Measurements from ENCODE around the gene CCR7.

Gene CCR7

GRCh38 chr17:40560592-40561293 is 4.5 kb downstream of the CCR7 start:
- H3K36me3 ChIP-seq (ENCODE audit: insufficient read depth, low read length) = no peaks in the 10 kb centered on the region

GRCh38 chr17:40559954-40560591 is 5.2 kb downstream of the CCR7 start:
- peak; percentile 86 for DNase-seq (ENCODE audit: low read depth, low spot score)
- H3K36me3 ChIP-seq (ENCODE audit: insufficient read depth, low read length) = no peaks in the 10 kb centered on the region
- peak overlapping the region; percentile 53 for H3K27ac ChIP-seq
- no peaks in the 10 kb centered on the region for H3K9me3 ChIP-seq (ENCODE audit: low read depth, low read length)
- TF ChIP-seq POLR2AphosphoS5 (IDR thresholded peaks at IDR 0.05; ENCODE audit: borderline replicate concordance, low read depth, low read length) (no peak), FOXP2 (optimal IDR thresholded peaks at IDR 0.05; ENCODE audit: control extremely low read depth, extremely low read length, insufficient read depth) (no peak), EZH2 (IDR thresholded peaks at IDR 0.05) (no peak)
- peak overlapping the region; percentile 21; the same call in 1 of the 2 replicates for H3K4me3 ChIP-seq
- peak overlapping the region; percentile 35 for H3K9ac ChIP-seq (ENCODE audit: insufficient read length)

More at GRCh38 chr17:40560592-40561293, 4.5 kb downstream of the CCR7 start:
- Histone ChIP-seq H3K9ac (ENCODE audit: insufficient read length) (peak overlapping the region; percentile 35), H3K4me3 (peak overlapping the region; percentile 21; the same call in 1 of the 2 replicates), H3K9me3 (ENCODE audit: low read depth, low read length) (no peaks in the 10 kb centered on the region), H3K27ac (0 out of 2 replicates have a peak overlapping the region, but pooled peaks have one; percentile 48)
- no peak for TF ChIP-seq EZH2 (IDR thresholded peaks at IDR 0.05)
- no peak for TF ChIP-seq POLR2AphosphoS5 (IDR thresholded peaks at IDR 0.05; ENCODE audit: borderline replicate concordance, low read depth, low read length)
- TF ChIP-seq FOXP2 (optimal IDR thresholded peaks at IDR 0.05; ENCODE audit: control extremely low read depth, extremely low read length, insufficient read depth) = no peak
- DNase-seq (ENCODE audit: low read depth, low spot score) = no peak

GRCh38 chr17:40559564-40559916 is 5.7 kb downstream of the CCR7 start:
- Histone ChIP-seq H3K9me3 (ENCODE audit: low read depth, low read length) (no peaks in the 10 kb centered on the region), H3K4me3 (no peak overlapping the region), H3K9ac (ENCODE audit: insufficient read length) (no peak overlapping the region), H3K36me3 (ENCODE audit: insufficient read depth, low read length) (no peaks in the 10 kb centered on the region), H3K27ac (peak overlapping the region; percentile 53)
- DNase-seq (ENCODE audit: low read depth, low spot score) = no peak
- no peak for TF ChIP-seq FOXP2 (optimal IDR thresholded peaks at IDR 0.05; ENCODE audit: control extremely low read depth, extremely low read length, insufficient read depth)

- H3K27ac ChIP-seq = peak overlapping the region; percentile 13; the same call in 1 of the 2 replicates
- no peaks in the 10 kb centered on the region for H3K9me3 ChIP-seq (ENCODE audit: low read depth, low read length)
- H3K4me3 ChIP-seq = no peak overlapping the region
- H3K9ac ChIP-seq (ENCODE audit: insufficient read length) = no peak overlapping the region
- TF ChIP-seq EZH2 (IDR thresholded peaks at IDR 0.05) (no peak), POLR2AphosphoS5 (IDR thresholded peaks at IDR 0.05; ENCODE audit: borderline replicate concordance, low read depth, low read length) (no peak), FOXP2 (optimal IDR thresholded peaks at IDR 0.05; ENCODE audit: control extremely low read depth, extremely low read length, insufficient read depth) (no peak)
- H3K36me3 ChIP-seq (ENCODE audit: insufficient read depth, low read length) = no peaks in the 10 kb centered on the region
- no peak for DNase-seq (ENCODE audit: low read depth, low spot score)
Observed at GRCh38 chr17:40558890-40559563, 6.2 kb downstream of the CCR7 start.

- Histone ChIP-seq H3K9ac (ENCODE audit: insufficient read length) (peak overlapping the region; percentile 35), H3K36me3 (ENCODE audit: insufficient read depth, low read length) (no peaks in the 10 kb centered on the region)
- no peak for TF ChIP-seq EZH2 (IDR thresholded peaks at IDR 0.05)
- no peak for TF ChIP-seq FOXP2 (optimal IDR thresholded peaks at IDR 0.05; ENCODE audit: control extremely low read depth, extremely low read length, insufficient read depth)
- TF ChIP-seq POLR2AphosphoS5 (IDR thresholded peaks at IDR 0.05; ENCODE audit: borderline replicate concordance, low read depth, low read length) = no peak
Observed at GRCh38 chr17:40558300-40558889, 6.9 kb downstream of the CCR7 start.

GRCh38 chr17:40557531-40558299 is 7.6 kb downstream of the CCR7 start:
- no peaks in the 10 kb centered on the region for H3K36me3 ChIP-seq (ENCODE audit: insufficient read depth, low read length)
- H3K27ac ChIP-seq = 0 out of 2 replicates have a peak overlapping the region, but pooled peaks have one; percentile 13
- peak overlapping the region; percentile 35 for H3K9ac ChIP-seq (ENCODE audit: insufficient read length)
- TF ChIP-seq FOXP2 (optimal IDR thresholded peaks at IDR 0.05; ENCODE audit: control extremely low read depth, extremely low read length, insufficient read depth) (no peak), POLR2AphosphoS5 (IDR thresholded peaks at IDR 0.05; ENCODE audit: borderline replicate concordance, low read depth, low read length) (no peak), EZH2 (IDR thresholded peaks at IDR 0.05) (no peak)
- no peak for DNase-seq (ENCODE audit: low read depth, low spot score)
- H3K4me3 ChIP-seq = no peak overlapping the region
- H3K9me3 ChIP-seq (ENCODE audit: low read depth, low read length) = no peaks in the 10 kb centered on the region

More at GRCh38 chr17:40558300-40558889, 6.9 kb downstream of the CCR7 start:
- DNase-seq (ENCODE audit: low read depth, low spot score) = no peak
- no peaks in the 10 kb centered on the region for H3K9me3 ChIP-seq (ENCODE audit: low read depth, low read length)
- H3K27ac ChIP-seq = peak overlapping the region; percentile 13; the same call in 1 of the 2 replicates
- no peak overlapping the region for H3K4me3 ChIP-seq

GRCh38 chr17:40556884-40557414 is 8.3 kb downstream of the CCR7 start:
- Histone ChIP-seq H3K9ac (ENCODE audit: insufficient read length) (no peak overlapping the region), H3K9me3 (ENCODE audit: low read depth, low read length) (no peaks in the 10 kb centered on the region), H3K27ac (no peak overlapping the region), H3K4me3 (no peak overlapping the region), H3K36me3 (ENCODE audit: insufficient read depth, low read length) (no peaks in the 10 kb centered on the region)
- TF ChIP-seq POLR2AphosphoS5 (IDR thresholded peaks at IDR 0.05; ENCODE audit: borderline replicate concordance, low read depth, low read length) (no peak), FOXP2 (optimal IDR thresholded peaks at IDR 0.05; ENCODE audit: control extremely low read depth, extremely low read length, insufficient read depth) (no peak), EZH2 (IDR thresholded peaks at IDR 0.05) (no peak)
- no peak for DNase-seq (ENCODE audit: low read depth, low spot score)

Measured in SK-N-MC (cell line).